Prostate gland (tissue), 2 donors: ENCODE data around the gene LRRC10.
"Not testable (repeated sequence)": the region's sequence is repeated elsewhere in the genome, so short reads cannot be mapped to it uniquely, and the experiment has no call there.

Experiments used
- POLR2A ChIP-seq: fragments of 450-650 bp; IDR thresholded peaks from one replicate; pipeline ENCODE4 v1.6.1; 2016; ENCODE audit warnings: antibody characterized with exemption, mild to moderate bottlenecking
- TF ChIP-seq, protein P1 (sequence below), 4 experiments: fragments of 200-600 bp in 2 of 4; fragments of 450-650 bp in 2 of 4; sonication (generic) in 2 of 4; IDR thresholded peaks; 1 replicate in 3 of 4; 2 replicates in 1 of 4; pipeline ENCODE4 v1.5.1; 2016 to 2019; ENCODE audit warnings: antibody characterized with exemption in 4 of 4, mild to moderate bottlenecking in 2 of 4, moderate library complexity in 2 of 4

DNA sequence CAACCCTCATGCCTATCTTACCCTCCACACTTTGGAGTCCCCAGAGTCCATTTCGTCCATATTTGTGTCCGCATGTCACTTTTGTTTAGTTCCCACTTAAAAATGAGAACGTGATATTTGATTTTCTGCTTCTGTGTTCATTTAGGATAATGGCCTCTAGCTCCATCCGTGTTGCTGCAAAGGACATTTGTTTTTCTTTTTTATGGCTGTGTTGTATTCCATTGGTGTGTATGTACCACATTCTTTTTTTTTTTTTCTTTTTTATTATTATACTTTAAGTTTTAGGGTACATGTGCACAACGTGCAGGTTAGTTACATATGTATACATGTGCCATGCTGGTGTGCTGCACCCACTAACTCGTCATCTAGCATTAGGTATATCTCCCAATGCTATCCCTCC, 7.2 kb downstream of the LRRC10 start:
- TF ChIP-seq, protein P1, sequence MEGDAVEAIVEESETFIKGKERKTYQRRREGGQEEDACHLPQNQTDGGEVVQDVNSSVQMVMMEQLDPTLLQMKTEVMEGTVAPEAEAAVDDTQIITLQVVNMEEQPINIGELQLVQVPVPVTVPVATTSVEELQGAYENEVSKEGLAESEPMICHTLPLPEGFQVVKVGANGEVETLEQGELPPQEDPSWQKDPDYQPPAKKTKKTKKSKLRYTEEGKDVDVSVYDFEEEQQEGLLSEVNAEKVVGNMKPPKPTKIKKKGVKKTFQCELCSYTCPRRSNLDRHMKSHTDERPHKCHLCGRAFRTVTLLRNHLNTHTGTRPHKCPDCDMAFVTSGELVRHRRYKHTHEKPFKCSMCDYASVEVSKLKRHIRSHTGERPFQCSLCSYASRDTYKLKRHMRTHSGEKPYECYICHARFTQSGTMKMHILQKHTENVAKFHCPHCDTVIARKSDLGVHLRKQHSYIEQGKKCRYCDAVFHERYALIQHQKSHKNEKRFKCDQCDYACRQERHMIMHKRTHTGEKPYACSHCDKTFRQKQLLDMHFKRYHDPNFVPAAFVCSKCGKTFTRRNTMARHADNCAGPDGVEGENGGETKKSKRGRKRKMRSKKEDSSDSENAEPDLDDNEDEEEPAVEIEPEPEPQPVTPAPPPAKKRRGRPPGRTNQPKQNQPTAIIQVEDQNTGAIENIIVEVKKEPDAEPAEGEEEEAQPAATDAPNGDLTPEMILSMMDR (IDR thresholded peaks at IDR 0.05) = not testable (repeated sequence)
- not testable (repeated sequence) for TF ChIP-seq POLR2A
